ENCODE results near the gene GBE1. TPM values are rescaled to one million over a fixed set of nuclear protein-coding genes. Genes with fewer than 3 reads are reported as not detected.
"Not testable (repeated sequence)": the region's sequence is repeated elsewhere in the genome, so short reads cannot be mapped to it uniquely, and the experiment has no call there.

GBE1 gene
- total RNA-seq, 2 donors from 2014 or later = 8.4 to 12.3 TPM

DNA sequence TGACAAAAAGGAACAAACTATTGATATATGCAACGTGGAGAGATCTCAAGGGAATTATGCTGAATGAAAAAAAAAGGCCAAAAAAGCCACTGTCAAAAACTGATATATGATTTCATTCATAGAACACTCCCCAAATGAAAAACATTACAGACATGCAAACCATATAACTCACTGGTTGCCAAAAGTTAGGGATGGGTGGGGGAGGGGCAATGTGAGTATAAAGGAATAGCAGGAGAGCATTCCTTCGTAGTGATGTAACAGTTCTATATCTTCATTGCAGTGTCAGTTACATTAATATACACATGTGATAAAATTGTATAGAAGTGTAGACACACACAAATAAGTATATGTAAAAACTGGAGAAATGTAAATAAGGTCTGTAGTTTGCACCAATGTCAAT, 12.2 kb downstream of the GBE1 start:
- Mint-ChIP-seq H3K36me3 (ENCODE audit: low read depth) (peaks cover 3% of the 10 kb centered on the region), H3K9me3 (no peaks in the 10 kb centered on the region), H3K4me3 (no peak overlapping the region), H3K27me3 (ENCODE audit: insufficient read depth) (no peaks in the 10 kb centered on the region), H3K4me1 (no peaks in the 10 kb centered on the region), H3K27ac (no peak overlapping the region)
- no peaks in the 10 kb centered on the region for H3K36me3 ChIP-seq (ENCODE audit: control insufficient read depth, insufficient read depth, low read length)
- no peaks in the 10 kb centered on the region for H3K27me3 ChIP-seq (ENCODE audit: control insufficient read depth, insufficient read depth, low read length, poor library complexity, severe bottlenecking)
- no peaks in the 10 kb centered on the region for H3K9me3 ChIP-seq (ENCODE audit: control insufficient read depth, low read length)
- DNase-seq = no peak
- H3K9ac ChIP-seq (ENCODE audit: extremely low read depth, low read length, poor library complexity, severe bottlenecking) = no peak overlapping the region
- WGBS, 2 experiments (ENCODE audit: insufficient coverage in 1 of 2, insufficient read length in 1 of 2) = 86 to 100% methylated on average over 1 of the region's 2 CpGs
- H3K4me3 ChIP-seq (ENCODE audit: low read length) = no peak overlapping the region
- H3K4me1 ChIP-seq (ENCODE audit: control insufficient read depth, insufficient read depth, low read length) = no peaks in the 10 kb centered on the region
- H3K27ac ChIP-seq (ENCODE audit: low read depth, low read length) = no peak overlapping the region
- TF ChIP-seq, protein P1, sequence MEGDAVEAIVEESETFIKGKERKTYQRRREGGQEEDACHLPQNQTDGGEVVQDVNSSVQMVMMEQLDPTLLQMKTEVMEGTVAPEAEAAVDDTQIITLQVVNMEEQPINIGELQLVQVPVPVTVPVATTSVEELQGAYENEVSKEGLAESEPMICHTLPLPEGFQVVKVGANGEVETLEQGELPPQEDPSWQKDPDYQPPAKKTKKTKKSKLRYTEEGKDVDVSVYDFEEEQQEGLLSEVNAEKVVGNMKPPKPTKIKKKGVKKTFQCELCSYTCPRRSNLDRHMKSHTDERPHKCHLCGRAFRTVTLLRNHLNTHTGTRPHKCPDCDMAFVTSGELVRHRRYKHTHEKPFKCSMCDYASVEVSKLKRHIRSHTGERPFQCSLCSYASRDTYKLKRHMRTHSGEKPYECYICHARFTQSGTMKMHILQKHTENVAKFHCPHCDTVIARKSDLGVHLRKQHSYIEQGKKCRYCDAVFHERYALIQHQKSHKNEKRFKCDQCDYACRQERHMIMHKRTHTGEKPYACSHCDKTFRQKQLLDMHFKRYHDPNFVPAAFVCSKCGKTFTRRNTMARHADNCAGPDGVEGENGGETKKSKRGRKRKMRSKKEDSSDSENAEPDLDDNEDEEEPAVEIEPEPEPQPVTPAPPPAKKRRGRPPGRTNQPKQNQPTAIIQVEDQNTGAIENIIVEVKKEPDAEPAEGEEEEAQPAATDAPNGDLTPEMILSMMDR (conservative IDR thresholded peaks at IDR 0.05) = no peak

DNA sequence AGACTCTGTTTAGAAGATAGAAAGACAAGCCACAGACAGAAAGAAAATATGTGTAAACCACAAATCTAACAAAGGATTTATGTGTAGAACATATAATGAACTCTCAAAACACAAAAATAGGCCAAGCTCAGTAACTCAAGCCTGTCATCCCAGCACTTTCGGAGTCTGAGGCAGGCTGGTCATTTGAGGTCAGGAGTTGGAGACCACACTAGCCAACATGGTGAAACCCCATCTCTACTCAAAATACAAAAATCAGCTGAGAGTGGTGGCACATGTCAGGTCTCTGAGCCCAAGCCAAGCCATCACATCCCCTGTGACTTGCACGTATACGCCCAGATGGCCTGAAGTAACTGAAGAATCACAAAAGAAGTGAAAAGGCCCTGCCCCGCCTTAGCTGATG, 14.2 kb downstream of the GBE1 start:
- WGBS, 2 experiments (ENCODE audit: insufficient coverage in 1 of 2, insufficient read length in 1 of 2) = 95 to 100% methylated on average over 3 to 4 of the region's 4 CpGs
- not testable (repeated sequence) for H3K27ac ChIP-seq (ENCODE audit: low read depth, low read length)

DNA sequence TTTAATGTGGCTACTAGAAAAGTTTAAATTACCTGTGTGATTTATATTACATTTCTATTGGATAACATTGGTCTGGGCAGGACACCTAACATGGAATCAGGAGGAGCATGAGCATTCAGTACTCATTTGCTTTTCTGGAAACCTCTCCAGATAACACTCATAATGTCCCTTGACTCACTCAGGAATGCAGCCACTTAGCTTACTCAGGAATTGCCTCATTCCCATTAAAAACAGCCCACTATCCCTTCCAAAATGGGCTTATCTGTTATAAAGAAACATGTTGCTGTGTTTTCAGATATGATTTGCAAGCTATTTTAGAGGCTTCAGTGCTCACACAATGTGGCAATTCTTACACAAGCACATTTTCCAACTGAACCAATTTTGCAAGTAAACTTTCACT, 17.1 kb downstream of the GBE1 start:
- Histone ChIP-seq H3K27ac (ENCODE audit: low read depth, low read length) (no peak overlapping the region), H3K27me3 (ENCODE audit: control insufficient read depth, insufficient read depth, low read length, poor library complexity, severe bottlenecking) (no peaks in the 10 kb centered on the region), H3K36me3 (ENCODE audit: control insufficient read depth, insufficient read depth, low read length) (no peaks in the 10 kb centered on the region), H3K9ac (ENCODE audit: extremely low read depth, low read length, poor library complexity, severe bottlenecking) (no peak overlapping the region), H3K4me1 (ENCODE audit: control insufficient read depth, insufficient read depth, low read length) (no peaks in the 10 kb centered on the region), H3K9me3 (ENCODE audit: control insufficient read depth, low read length) (no peaks in the 10 kb centered on the region), H3K4me3 (ENCODE audit: low read length) (no peak overlapping the region)
- TF ChIP-seq, protein P1 (conservative IDR thresholded peaks at IDR 0.05) = no peak
- Mint-ChIP-seq H3K36me3 (ENCODE audit: low read depth) (peaks cover 3% of the 10 kb centered on the region), H3K27me3 (ENCODE audit: insufficient read depth) (no peaks in the 10 kb centered on the region), H3K27ac (no peak overlapping the region), H3K4me1 (peaks cover 5% of the 10 kb centered on the region), H3K4me3 (no peak overlapping the region), H3K9me3 (no peaks in the 10 kb centered on the region)
- DNase-seq = no peak

More for the DNA sequence above, 14.2 kb downstream of the GBE1 start:
- H3K9ac ChIP-seq (ENCODE audit: extremely low read depth, low read length, poor library complexity, severe bottlenecking); H3K36me3 ChIP-seq (ENCODE audit: control insufficient read depth, insufficient read depth, low read length); H3K36me3 Mint-ChIP-seq (ENCODE audit: low read depth); H3K27me3 Mint-ChIP-seq (ENCODE audit: insufficient read depth); H3K27me3 ChIP-seq (ENCODE audit: control insufficient read depth, insufficient read depth, low read length, poor library complexity, severe bottlenecking); H3K4me3 Mint-ChIP-seq; DNase-seq; H3K9me3 ChIP-seq (ENCODE audit: control insufficient read depth, low read length); H3K9me3 Mint-ChIP-seq; H3K4me1 Mint-ChIP-seq; H3K4me3 ChIP-seq (ENCODE audit: low read length); H3K4me1 ChIP-seq (ENCODE audit: control insufficient read depth, insufficient read depth, low read length); H3K27ac Mint-ChIP-seq: not testable (repeated sequence)

Measured in endodermal cell (in vitro differentiated cells).